ENCODE measurements around the gene CCNY.

Gene CCNY

DNA sequence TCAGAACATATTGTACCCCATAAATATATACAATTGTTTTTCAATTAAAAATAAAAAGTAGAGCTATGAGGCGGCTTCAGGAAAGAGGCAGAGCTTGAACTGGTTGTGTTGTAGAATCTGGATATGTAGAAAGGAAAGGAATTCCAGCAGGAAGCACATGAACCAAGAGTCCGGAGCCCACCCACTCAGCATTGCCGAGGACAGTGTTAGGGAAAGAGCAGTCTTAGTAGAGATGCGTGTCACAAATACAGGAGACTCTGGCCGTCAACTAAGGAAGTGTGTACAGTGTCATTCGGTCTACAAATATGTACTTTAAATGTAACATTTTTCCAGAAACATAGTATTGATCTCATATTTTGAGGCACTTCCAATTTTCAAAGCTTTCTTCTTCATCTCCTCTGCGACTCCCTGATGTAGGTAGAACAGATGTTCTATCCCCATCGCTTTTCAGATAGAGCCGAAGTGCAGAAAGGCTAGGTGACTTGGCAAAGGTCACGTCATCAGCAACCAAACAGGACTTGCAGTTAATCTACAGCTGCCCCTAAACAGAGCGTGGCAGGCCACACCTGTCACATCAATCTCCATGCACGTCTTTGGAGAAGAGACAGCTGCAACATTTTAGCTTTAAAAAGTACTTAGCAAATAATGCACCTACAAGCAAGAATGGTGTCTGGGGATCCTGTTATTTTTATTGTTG is 243.6 kb downstream of the CCNY start:
- Histone ChIP-seq H3K9ac (ENCODE audit: insufficient read length, low read depth) (no peak overlapping the region), H3K4me3 (ENCODE audit: insufficient read length, low read depth) (no peak overlapping the region), H3K4me1 (ENCODE audit: insufficient read depth, insufficient read length) (no peaks in the 10 kb centered on the region), H3K27me3 (ENCODE audit: insufficient read depth, insufficient read length) (no peaks in the 10 kb centered on the region), H3K9me3 (ENCODE audit: insufficient read depth, low read length) (no peaks in the 10 kb centered on the region), H3K36me3 (ENCODE audit: insufficient read depth, insufficient read length, low read length) (no peaks in the 10 kb centered on the region)
- no peak for TF ChIP-seq YY1 (IDR thresholded peaks at IDR 0.05; ENCODE audit: insufficient read depth, insufficient read length)
- no peak for TF ChIP-seq ZNF274 (IDR thresholded peaks at IDR 0.05; ENCODE audit: low read depth, low read length)
- TF ChIP-seq SUZ12 (IDR thresholded peaks at IDR 0.05; ENCODE audit: extremely low read depth, insufficient read depth, insufficient read length): no peak
- no peak for DNase-seq (ENCODE audit: low read depth, low spot score)

DNA sequence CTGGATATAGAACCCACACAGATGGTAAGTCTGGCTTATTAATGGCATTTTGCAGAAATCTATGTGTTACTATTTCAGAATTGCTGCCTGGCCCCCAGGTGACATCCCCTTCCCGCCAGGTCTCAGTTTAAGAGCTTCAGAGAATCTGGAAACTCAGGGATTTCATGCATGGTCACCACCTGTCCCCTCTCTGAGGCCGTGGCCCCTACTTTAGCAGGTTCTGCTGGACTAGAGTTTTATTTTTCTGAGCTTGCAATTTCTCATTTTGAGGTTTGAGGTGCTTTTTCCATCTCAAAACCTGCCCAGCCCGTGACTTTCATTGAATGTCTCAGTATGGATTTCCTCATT is 244.1 kb downstream of the CCNY start:
- DNase-seq (ENCODE audit: low read depth, low spot score): no peak
- no peaks in the 10 kb centered on the region for H3K27me3 ChIP-seq (ENCODE audit: insufficient read depth, insufficient read length)
- TF ChIP-seq SUZ12 (IDR thresholded peaks at IDR 0.05; ENCODE audit: extremely low read depth, insufficient read depth, insufficient read length) (no peak), YY1 (IDR thresholded peaks at IDR 0.05; ENCODE audit: insufficient read depth, insufficient read length) (no peak), ZNF274 (IDR thresholded peaks at IDR 0.05; ENCODE audit: low read depth, low read length) (no peak)
- H3K36me3 ChIP-seq (ENCODE audit: insufficient read depth, insufficient read length, low read length): no peaks in the 10 kb centered on the region
- H3K4me3 ChIP-seq (ENCODE audit: insufficient read length, low read depth): no peak overlapping the region
- H3K9me3 ChIP-seq (ENCODE audit: insufficient read depth, low read length): no peaks in the 10 kb centered on the region
- H3K4me1 ChIP-seq (ENCODE audit: insufficient read depth, insufficient read length): no peaks in the 10 kb centered on the region
- no peak overlapping the region for H3K9ac ChIP-seq (ENCODE audit: insufficient read length, low read depth)

DNA sequence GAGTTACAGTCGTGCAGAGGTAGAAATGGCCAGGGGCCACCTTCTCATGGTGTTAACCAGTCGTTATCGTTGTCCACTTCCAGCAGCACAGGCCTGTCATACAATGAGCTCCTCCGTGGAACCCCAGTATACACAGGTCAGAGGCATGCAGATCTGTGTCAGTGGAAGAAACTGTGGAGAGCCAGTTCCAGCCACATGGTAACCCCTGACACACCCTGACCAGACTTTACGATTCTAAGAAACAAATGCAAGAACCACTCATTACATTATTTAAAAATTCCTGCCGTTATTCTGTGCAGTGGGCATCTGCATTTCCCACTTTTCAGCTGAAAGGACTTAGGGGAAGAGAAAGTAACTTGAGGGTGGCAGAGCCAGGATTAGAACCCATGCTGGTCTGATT is 245.3 kb downstream of the CCNY start:
- no peaks in the 10 kb centered on the region for H3K4me1 ChIP-seq (ENCODE audit: insufficient read depth, insufficient read length)
- no peak overlapping the region for H3K9ac ChIP-seq (ENCODE audit: insufficient read length, low read depth)
- DNase-seq (ENCODE audit: low read depth, low spot score): no peak
- H3K4me3 ChIP-seq (ENCODE audit: insufficient read length, low read depth): no peak overlapping the region
- H3K36me3 ChIP-seq (ENCODE audit: insufficient read depth, insufficient read length, low read length): no peaks in the 10 kb centered on the region
- TF ChIP-seq ZNF274 (IDR thresholded peaks at IDR 0.05; ENCODE audit: low read depth, low read length): no peak
- TF ChIP-seq YY1 (IDR thresholded peaks at IDR 0.05; ENCODE audit: insufficient read depth, insufficient read length): no peak
- no peak for TF ChIP-seq SUZ12 (IDR thresholded peaks at IDR 0.05; ENCODE audit: extremely low read depth, insufficient read depth, insufficient read length)
- no peaks in the 10 kb centered on the region for H3K27me3 ChIP-seq (ENCODE audit: insufficient read depth, insufficient read length)
- no peaks in the 10 kb centered on the region for H3K9me3 ChIP-seq (ENCODE audit: insufficient read depth, low read length)

DNA sequence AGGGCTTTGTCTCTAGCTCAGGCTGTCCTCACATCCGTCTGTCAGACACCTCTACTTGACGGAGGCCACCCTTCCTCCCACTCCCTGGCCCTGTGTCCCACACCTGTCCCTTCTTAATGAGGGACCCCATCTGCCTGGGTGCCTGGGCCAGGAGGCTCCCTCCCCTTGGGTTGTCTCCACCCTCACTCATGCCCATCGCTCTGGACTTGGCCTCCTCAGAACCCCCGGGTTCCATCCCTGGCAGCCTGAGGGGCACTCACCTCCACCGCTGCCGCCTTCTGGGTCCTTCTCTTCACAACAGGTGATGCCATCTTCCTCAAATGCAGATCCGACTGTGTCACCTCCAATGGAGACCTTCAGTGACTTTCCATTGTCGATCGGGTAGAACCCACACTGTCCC is 248.6 kb downstream of the CCNY start:
- no peak overlapping the region for H3K4me3 ChIP-seq (ENCODE audit: insufficient read length, low read depth)
- no peaks in the 10 kb centered on the region for H3K36me3 ChIP-seq (ENCODE audit: insufficient read depth, insufficient read length, low read length)
- no peak for TF ChIP-seq YY1 (IDR thresholded peaks at IDR 0.05; ENCODE audit: insufficient read depth, insufficient read length)
- TF ChIP-seq SUZ12 (IDR thresholded peaks at IDR 0.05; ENCODE audit: extremely low read depth, insufficient read depth, insufficient read length): no peak
- no peak for TF ChIP-seq ZNF274 (IDR thresholded peaks at IDR 0.05; ENCODE audit: low read depth, low read length)
- no peaks in the 10 kb centered on the region for H3K9me3 ChIP-seq (ENCODE audit: insufficient read depth, low read length)
- no peak overlapping the region for H3K9ac ChIP-seq (ENCODE audit: insufficient read length, low read depth)
- no peaks in the 10 kb centered on the region for H3K27me3 ChIP-seq (ENCODE audit: insufficient read depth, insufficient read length)
- H3K4me1 ChIP-seq (ENCODE audit: insufficient read depth, insufficient read length): no peaks in the 10 kb centered on the region
- DNase-seq (ENCODE audit: low read depth, low spot score): no peak

DNA sequence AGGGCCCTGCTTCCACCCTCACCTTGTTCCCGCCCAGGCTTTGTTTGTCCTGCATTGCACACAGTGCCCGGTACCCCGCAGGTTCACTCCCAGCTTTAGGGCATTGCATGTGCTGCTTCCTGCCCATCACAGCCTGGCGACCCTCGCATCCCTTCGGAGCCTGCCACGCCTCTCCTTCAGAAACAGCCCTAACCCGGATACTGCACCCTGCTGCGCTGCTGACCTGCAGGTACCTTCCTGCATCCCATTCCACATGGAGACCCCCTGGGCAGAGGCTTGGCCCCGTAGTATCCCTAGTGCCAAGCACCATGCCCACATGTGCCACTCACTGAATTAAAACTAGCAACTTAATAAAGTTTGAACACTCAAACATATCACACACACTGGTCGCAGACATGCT is 249.0 kb downstream of the CCNY start:
- Histone ChIP-seq H3K9ac (ENCODE audit: insufficient read length, low read depth) (no peak overlapping the region), H3K4me3 (ENCODE audit: insufficient read length, low read depth) (no peak overlapping the region), H3K9me3 (ENCODE audit: insufficient read depth, low read length) (no peaks in the 10 kb centered on the region), H3K27me3 (ENCODE audit: insufficient read depth, insufficient read length) (no peaks in the 10 kb centered on the region), H3K36me3 (ENCODE audit: insufficient read depth, insufficient read length, low read length) (no peaks in the 10 kb centered on the region), H3K4me1 (ENCODE audit: insufficient read depth, insufficient read length) (no peaks in the 10 kb centered on the region)
- no peak for DNase-seq (ENCODE audit: low read depth, low spot score)
- no peak for TF ChIP-seq ZNF274 (IDR thresholded peaks at IDR 0.05; ENCODE audit: low read depth, low read length)
- TF ChIP-seq YY1 (IDR thresholded peaks at IDR 0.05; ENCODE audit: insufficient read depth, insufficient read length): no peak
- TF ChIP-seq SUZ12 (IDR thresholded peaks at IDR 0.05; ENCODE audit: extremely low read depth, insufficient read depth, insufficient read length): no peak

DNA sequence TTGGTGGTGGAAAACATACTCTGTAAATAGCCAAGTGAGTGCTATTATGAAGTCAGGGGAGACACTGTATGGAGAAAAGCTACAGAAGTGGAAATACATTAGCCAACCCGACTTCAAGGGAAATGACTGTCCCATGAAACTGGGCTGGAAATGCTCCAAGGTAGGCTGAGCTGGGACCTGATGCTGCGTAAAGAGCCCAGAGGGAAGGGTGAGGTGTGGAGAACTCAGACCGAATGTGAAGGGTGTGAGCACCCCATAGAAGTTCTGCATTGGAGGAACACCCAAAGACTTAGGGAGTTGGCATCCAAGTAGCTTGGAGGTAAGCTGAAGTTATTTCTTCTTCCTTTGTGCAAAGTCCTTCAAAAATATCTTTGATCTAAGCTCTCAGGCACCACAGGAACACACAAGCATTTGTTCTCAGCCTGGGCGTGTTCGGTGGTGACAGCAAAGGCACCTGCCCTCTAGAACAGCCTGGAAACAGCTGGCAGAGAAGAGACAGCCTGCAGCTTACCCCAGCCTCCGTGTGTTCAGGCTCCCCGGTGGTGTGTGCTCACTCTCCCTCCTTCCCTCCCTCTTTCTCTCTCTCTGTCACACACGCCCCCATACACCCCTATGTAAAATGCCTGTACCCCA is 249.7 kb downstream of the CCNY start:
- no peaks in the 10 kb centered on the region for H3K36me3 ChIP-seq (ENCODE audit: insufficient read depth, insufficient read length, low read length)
- H3K27me3 ChIP-seq (ENCODE audit: insufficient read depth, insufficient read length): no peaks in the 10 kb centered on the region
- H3K9me3 ChIP-seq (ENCODE audit: insufficient read depth, low read length): 0 out of 2 replicates have a peak, but pooled peaks cover 1% of the 10 kb centered on the region
- DNase-seq (ENCODE audit: low read depth, low spot score): no peak
- no peaks in the 10 kb centered on the region for H3K4me1 ChIP-seq (ENCODE audit: insufficient read depth, insufficient read length)
- H3K9ac ChIP-seq (ENCODE audit: insufficient read length, low read depth): no peak overlapping the region
- no peak overlapping the region for H3K4me3 ChIP-seq (ENCODE audit: insufficient read length, low read depth)
- TF ChIP-seq SUZ12 (IDR thresholded peaks at IDR 0.05; ENCODE audit: extremely low read depth, insufficient read depth, insufficient read length) (no peak), YY1 (IDR thresholded peaks at IDR 0.05; ENCODE audit: insufficient read depth, insufficient read length) (no peak), ZNF274 (IDR thresholded peaks at IDR 0.05; ENCODE audit: low read depth, low read length) (no peak)

DNA sequence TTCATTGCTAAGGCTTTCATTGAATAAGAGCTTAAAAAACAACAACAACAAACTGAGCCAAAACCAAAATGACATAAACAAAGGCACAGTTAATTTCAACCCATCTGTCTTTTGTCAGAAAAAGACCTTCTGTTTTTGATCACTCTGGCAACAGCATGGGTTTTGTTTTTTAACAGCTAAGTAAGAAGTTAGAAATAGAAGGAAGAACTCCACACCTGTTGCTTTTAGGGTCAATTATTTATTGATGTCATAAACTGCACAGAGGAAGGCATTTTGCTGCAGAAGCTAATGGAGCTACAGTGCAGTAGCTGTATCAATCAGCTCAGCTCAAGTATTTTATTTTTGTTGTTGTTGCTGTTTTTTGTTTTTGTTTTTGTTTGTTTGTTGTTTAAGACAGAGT is 252.5 kb downstream of the CCNY start:
- Histone ChIP-seq H3K36me3 (ENCODE audit: insufficient read depth, insufficient read length, low read length) (no peaks in the 10 kb centered on the region), H3K4me1 (ENCODE audit: insufficient read depth, insufficient read length) (peaks cover 3% of the 10 kb centered on the region), H3K27me3 (ENCODE audit: insufficient read depth, insufficient read length) (no peaks in the 10 kb centered on the region), H3K4me3 (ENCODE audit: insufficient read length, low read depth) (no peak overlapping the region), H3K9ac (ENCODE audit: insufficient read length, low read depth) (no peak overlapping the region), H3K9me3 (ENCODE audit: insufficient read depth, low read length) (peaks cover 6% of the 10 kb centered on the region; the same call in 1 of the 2 replicates)
- DNase-seq (ENCODE audit: low read depth, low spot score): no peak
- TF ChIP-seq ZNF274 (IDR thresholded peaks at IDR 0.05; ENCODE audit: low read depth, low read length) (no peak), YY1 (IDR thresholded peaks at IDR 0.05; ENCODE audit: insufficient read depth, insufficient read length) (no peak), SUZ12 (IDR thresholded peaks at IDR 0.05; ENCODE audit: extremely low read depth, insufficient read depth, insufficient read length) (no peak)
